ENCODE measurements around the gene VSX2.
A peak's percentile ranks its signal among the peaks of the same experiment; 100 is the strongest.

VSX2 gene

GRCh38 chr14:74223016-74223415 lies 16.2 kb upstream of the VSX2 start:
- no peak for DNase-seq

- no peak for DNase-seq
These were observed 7.5 kb upstream of the VSX2 start for GRCh38 chr14:74231784-74232183.

GRCh38 chr14:74235017-74235416 lies 4.2 kb upstream of the VSX2 start:
- DNase-seq = no peak

GRCh38 chr14:74237441-74237840 lies 1.8 kb upstream of the VSX2 start:
- DNase-seq = no peak

GRCh38 chr14:74239848-74240793 lies 872 bp downstream of the VSX2 start:
- no peak for DNase-seq

- no peak for DNase-seq
These were observed 1.8 kb downstream of the VSX2 start for GRCh38 chr14:74240794-74241651.

DNA sequence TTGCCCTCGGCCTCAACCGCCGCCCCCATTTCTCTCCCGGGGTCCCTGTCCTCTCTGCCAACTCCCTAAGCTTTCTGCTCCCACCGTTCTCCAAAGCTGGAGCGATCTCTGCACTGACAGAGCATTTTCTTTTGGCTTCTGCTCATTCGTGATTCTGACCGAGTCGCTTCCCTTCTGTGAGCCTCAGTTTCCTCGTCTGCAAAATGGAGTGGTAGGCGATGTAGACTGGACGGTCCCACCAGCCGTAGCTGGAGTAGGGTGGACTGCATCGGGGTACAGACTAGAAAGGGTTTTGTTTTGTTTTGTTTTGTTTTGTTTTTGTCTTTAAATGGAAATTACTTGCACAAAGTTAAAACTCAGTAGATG lies 2.4 kb downstream of the VSX2 start:
- no peak for DNase-seq

DNA sequence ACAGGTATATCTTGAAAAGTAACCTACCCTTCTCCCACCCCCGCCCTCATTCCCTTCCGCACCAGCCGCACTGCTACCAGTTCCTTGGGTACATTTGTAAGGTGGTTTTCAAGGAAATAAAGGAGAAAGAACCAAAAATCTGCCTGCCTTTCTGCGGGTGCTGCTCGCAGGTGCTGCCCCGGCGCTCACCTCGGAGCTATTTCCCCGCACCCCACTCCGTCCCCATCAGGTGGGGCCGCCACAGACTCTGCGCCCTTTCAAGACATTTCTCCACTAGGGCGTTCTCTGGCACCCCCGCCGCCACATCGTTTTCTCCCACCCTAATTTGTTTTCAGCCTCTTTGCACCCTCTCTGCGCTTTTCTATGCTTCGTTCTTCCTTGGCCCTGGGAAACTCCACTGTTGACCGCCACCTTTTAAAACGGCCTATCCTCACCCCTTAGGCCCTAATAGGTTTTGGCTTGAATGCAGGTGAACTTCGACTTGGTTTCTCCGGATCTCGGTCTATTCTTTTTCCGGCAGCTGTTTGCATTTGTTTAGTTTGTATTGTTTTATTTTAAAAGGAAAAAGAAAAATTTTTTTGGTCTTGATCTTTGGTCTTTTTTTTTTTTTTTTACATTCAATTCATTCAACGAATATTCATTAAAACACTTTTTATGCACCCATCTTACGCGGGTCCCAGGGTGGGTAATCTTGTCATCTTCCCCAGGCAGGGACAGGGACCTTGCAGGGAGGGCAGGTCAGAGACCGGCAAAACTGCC lies 3.0 kb downstream of the VSX2 start:
- DNase-seq = no peak

DNA sequence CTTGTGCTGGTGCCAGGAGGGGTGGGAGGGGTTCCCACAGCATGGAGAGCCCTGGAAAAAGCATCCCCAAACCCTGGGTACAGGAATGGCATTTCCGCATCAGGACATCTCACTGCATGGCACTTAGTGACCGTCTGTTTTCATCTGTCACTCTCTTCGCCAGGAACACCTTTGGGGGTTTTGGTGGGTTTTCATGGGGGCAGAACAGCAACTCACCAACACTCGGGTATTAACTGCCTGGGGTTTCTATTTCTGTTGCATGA lies 3.5 kb downstream of the VSX2 start:
- no peak for DNase-seq

GRCh38 chr14:74243051-74243450 lies 3.8 kb downstream of the VSX2 start:
- DNase-seq = no peak

DNA sequence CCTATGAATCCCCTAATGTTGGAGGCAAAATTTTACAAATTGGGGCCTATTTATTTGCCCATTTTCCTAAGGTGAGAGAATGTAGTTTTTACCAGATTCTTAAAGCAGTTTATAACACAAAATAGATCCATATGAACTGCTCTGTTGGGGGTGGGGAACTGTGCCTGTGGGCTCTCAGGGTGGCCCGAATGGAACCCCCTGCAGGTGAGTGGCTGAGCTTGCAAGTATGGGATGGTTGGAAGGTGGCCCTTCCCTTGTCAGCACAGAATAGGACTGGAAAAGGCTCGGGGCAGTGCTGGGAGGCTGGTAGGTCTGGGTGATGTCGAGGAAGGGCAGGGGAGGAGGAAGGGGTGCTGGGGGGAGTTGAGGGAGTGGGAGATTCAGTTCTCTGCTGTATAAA lies 4.9 kb downstream of the VSX2 start:
- DNase-seq = no peak

DNA sequence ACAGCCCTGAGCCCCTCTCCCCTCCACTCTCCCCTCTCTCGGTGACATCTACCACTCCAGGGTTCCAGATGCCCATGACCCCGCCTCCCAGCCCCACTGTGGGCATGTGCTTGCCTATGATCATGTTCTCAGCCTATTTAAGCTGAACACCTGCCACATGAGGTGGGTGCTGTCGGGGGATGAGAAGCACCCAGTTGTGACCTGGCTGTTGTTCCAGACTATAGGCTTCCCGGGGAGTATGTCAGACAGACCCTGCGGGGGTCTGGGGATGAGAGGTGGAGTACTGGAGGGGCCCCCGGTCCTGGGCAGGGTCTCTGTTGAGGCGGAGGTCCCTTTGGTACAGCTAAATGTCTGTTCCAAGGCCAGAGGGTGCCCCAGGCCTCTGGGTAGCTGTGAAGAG lies 6.0 kb downstream of the VSX2 start:
- no peak for DNase-seq

- DNase-seq = no peak
These were observed 7.3 kb downstream of the VSX2 start for GRCh38 chr14:74246542-74246941.

DNA sequence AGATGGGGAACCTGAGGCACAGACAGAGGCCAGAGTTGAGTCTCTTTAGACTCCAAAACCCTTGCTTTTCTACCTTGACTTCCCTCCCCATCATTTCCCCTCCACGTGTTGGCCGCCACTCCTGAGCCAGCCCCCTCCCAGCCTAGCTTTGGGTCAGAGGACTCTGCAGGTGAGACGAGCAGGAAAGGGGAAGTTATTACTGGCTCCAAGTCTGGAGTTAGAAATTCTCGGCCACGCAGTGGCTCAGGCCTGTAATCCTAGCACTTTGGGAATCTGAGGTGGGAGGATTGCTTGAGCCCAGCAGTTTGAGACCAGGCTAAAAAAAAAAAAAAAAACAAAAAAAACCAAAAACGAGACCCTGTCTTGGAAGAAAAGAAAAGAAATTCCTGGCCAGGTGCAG lies 8.8 kb downstream of the VSX2 start:
- no peak for DNase-seq

DNA sequence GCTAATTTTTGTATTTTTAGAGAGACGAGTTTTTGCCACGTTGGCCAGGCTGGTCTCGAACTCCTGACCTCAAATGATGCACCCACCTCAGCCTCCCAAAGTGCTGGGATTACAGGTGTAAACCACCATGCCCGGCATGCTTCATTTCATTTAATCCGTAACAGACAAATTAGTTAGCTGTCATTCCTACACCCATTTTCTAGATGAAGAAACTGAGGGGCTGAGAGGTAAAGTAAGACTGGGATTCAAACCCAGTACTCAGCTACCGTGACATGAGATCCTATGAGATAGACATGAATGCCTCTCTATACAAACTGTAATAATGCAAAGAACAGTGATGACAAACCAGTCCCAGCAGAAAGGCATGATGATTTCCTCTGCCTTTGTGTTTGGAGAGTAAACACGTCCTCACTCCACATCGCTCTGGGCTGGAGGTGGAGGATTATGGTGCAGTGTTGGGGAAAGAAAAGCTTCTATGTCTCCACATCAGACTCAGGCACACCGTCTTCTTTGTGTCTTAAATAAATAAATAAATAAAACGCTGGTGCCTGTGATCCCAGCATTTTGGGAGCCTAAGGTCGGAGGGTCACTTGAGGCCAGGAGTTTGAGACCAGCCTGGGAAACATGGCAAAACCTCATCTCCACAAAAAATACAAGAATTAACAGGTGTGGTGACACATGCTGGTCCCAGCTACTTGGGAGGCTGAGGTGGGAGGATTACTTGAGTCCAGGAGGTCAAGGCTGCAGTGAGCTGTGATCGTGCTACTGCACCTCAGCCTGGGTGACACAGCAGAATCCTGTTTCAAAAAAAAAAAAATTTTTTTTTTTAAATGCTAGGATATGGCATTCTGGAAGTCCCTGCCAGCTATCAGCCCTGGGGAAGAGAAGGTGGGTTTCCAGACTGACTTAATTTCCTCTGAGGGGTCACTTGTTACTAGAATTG lies 10.5 kb downstream of the VSX2 start:
- DNase-seq = no peak

- DNase-seq = peak; percentile 87
These were observed 16.0 kb downstream of the VSX2 start for GRCh38 chr14:74255281-74255680.

- peak; percentile 90 for DNase-seq
These were observed 18.1 kb downstream of the VSX2 start for GRCh38 chr14:74257078-74257940.

DNA sequence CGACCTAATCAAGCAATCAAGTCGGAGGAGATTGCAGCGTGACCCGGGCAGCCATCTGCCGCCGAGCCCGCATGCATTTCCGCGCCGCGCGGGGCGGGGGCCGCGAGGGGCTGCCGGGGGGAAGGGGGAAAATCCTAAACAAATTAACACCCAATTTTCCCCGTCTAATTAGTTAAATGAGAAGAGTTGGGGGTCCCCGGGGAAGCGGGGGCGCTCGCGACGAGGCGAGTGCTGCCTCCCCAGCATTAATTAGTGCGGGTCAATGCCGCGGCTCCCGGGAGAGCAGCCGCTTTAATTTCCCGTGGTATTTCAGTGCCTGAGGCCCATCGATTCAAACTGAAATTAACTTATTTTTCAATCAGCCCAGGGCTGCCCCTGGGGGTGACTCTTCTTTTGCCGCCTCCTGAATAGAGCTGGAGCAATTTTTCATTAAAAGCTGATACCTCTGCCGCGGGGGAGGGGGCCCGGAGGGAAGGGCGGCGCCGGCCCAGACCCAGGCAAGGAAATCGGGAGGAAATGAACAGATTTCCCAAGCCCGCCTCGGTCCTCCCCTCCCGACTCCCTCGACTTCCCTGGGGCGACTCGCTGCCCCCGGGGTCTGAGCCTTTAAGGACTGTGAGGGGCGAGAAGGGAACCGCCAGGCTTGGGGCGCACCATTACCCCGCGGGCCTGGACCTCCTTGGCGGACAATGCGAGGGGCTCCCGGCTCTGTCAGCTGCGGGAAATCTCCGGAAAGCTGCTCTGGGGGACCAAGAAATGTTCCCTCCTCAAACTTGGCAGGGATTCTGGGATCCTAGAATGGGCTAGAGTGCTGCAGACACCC lies 18.9 kb downstream of the VSX2 start:
- no peak for DNase-seq

DNA sequence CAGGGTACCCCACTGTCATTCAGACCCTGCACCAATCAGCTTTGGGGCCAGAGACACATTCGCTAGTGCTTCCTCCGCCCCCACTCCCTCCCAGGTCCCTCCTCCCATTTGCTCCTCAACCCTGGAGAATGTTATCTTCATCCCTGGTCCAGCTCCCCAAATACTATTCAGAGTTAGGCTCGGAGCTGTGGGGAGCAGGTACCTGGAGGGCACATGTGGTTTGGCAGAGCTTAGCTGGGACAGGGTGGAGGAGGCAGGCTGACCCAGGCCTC lies 19.5 kb downstream of the VSX2 start:
- no peak for DNase-seq

DNA sequence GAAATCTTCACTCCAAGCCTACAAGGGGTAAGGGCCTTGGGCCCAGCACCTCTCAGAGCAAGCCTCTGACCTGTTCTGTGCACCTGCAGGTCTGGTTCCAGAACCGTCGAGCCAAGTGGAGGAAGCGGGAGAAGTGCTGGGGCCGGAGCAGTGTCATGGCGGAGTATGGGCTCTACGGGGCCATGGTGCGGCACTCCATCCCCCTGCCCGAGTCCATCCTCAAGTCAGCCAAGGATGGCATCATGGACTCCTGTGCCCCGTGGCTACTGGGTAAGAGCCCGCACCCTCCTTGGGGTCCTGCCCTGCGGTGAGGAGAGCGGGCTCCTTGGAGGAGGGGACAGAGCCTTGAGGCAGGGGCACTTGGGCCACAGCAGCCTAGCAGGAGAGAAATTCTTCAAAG lies 20.3 kb downstream of the VSX2 start:
- DNase-seq = no peak
